ENCODE measurements around the gene ATPAF2.

Gene ATPAF2

DNA sequence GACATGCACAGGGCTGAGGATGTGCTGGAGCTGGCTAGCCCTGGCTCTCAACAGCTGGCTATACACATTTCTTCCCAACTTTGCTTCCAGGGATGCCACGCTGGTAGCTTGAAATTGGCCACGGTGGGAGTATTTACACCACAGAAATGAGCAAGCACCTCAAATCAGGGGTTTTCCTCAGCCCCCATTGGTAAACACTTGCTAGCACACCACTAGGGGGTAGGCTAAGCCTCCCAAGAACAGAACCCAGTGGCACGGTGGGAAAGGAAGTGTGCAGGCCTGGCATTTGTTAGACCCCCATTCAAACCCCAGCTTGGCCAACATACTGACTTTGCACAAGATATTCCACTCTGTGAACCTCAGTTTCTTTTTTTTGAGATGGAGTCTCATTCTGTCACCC is 53.4 kb downstream of the ATPAF2 start:
- no peak for DNase-seq (ENCODE audit: low read depth)

DNA sequence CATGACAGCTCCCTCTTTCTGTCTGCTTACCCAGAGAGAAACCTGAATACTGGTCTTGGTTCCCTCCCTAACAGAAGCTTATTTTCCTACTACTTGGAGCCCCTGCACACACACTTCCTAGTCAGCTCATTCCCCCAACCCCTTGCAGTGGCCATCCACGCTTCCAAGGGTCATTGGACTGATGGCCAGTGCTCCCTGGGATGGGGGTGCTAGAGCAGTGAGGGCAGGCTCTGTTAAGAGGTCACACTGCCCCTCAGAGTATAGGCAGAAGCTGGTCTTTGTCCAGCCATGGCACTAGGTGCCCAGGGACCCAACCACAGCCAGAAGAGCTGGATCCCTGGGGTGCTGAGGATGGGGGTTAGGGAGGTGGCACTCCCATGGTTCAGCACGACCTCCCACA is 53.8 kb downstream of the ATPAF2 start:
- no peak for DNase-seq (ENCODE audit: low read depth)

DNA sequence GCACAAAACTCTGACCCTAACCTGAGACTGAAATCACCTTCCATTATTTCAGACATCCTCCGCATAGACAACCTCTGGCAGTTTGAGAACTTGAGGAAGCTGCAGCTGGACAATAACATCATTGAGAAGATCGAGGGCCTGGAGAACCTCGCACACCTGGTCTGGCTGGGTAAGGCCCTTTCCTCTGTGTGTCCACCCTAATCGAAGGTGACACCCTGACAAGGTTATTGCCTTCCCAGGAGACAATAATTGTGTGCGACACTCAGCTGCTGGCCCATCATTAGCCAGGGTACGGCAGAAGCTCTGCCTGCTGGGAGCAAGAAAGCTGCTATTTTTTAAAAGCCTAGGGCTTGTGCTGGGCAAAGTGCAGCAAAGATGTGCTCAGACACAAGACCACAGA is 55.2 kb downstream of the ATPAF2 start:
- DNase-seq (ENCODE audit: low read depth), result no peak

DNA sequence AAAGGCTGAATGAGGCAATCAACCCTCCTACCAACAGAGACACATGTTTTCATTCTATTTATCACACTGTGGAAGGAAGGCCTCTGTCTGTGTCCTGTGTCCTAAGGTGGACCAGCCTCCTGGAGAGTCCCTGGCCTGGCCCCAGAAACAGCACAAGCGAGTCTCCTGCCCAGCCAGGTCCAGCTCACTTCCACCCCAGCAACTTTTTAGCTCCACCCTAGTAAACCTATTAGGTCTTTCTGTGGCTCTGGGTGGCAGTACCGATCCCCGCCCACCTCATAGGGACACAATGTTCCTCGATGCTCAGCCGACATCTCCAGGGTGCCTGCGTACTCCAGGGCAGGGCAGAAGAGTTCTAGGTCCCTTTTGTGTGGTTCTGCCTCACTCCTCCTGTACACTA is 55.6 kb downstream of the ATPAF2 start:
- no peak for DNase-seq (ENCODE audit: low read depth)

DNA sequence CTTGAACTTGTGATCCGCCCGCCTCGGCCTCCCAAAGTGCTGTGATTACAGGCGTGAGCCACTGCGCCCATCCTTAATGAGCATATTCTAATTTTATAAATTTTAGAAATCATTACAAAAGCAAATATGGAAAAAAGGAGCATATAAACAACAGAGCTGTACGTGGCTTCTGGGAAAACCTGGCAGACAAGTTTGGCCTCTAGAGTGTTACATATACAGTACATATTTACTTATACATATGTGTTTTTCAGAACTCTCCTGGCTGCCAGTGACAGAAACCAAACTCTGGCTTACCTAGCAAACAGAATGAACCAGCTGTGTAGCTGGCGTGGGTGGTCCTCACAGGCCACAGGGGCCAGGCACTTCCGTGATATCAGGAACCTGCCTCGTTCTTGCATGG is 56.2 kb downstream of the ATPAF2 start:
- no peak for DNase-seq (ENCODE audit: low read depth)

DNA sequence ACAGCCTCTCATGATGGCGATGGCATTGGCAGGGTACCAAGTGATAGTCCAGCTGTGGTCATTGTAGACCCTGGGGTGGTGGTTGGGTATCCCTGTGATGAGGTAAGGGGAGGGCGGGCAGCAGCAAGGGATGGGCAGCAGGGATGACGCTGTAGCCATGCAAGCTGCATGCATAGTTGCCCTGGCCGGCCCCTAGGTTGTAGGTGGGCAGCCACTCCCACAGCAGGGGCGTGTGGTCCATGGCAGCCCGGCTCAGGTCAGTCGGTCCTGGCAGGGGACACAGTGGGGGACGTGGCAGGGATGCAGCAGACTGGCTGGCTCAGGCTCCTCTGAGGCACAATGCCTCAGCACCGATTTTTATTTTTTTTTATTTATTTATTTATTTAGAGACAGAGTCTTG is 57.6 kb downstream of the ATPAF2 start:
- DNase-seq (ENCODE audit: low read depth), result no peak

DNA sequence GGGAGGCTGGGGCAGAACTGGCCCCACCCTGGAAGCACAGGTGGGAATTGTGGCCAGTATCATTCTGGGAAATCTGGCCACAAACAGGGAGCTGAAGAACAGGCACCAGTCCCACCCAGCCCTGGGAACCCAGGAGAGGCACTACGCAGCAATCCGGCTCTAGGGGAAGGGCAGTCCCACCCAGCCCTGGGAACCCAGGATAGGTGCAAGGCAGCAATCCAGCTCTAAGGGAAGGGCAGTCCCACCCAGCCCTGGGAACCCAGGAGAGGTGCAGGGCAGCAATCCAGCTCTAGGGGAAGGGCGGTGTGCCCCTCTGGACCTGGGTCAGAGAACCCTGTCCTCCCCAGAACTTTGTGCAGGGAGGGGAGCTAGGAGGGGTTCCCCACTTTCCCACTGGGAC is 59.2 kb downstream of the ATPAF2 start:
- DNase-seq (ENCODE audit: low read depth), result no peak

DNA sequence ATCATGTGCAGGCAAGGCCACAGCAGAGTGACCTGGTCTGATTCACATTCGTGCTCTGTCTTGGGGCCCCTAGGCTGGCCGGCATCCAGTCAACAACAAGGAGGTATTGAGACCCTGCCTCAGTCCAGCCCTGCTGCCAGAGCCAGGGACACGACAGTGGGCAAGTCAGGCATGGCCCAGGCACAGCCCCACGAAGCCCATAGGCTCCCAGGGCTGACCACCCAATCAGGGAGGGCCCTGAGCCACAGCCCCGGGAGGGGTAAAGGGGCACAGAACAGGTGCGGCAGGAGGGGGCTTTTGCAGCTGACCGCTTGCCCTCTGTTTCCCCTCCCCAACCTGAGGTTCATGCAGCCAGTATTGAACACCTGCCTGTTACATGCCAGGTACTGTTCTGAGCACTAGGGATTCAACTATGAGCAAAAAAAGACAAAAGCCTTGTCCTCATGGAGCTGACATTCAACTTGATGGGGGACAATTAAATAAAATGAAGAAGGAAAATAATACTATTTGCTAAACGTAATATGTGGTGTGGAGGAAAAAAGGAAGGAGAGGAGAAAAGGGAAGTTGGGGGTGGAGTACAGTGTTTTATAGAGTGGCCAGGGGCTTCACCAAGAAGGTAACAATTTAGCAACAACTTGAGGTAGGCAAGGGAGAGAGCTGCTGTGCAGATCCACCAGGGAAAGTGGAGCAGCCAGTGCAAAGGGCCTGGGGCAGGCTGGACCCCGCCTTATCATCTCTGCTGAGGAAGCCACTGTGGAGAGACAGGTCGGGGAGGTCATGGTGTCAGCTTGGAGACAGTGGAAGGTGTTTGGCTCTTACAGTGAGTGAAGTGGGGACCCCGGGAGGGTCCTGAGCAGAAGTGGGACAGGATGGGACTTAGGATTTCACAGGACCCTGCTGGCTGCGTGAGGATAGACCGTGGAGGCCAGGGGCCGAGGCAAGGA is 60.2 kb downstream of the ATPAF2 start:
- DNase-seq (ENCODE audit: low read depth), result no peak

DNA sequence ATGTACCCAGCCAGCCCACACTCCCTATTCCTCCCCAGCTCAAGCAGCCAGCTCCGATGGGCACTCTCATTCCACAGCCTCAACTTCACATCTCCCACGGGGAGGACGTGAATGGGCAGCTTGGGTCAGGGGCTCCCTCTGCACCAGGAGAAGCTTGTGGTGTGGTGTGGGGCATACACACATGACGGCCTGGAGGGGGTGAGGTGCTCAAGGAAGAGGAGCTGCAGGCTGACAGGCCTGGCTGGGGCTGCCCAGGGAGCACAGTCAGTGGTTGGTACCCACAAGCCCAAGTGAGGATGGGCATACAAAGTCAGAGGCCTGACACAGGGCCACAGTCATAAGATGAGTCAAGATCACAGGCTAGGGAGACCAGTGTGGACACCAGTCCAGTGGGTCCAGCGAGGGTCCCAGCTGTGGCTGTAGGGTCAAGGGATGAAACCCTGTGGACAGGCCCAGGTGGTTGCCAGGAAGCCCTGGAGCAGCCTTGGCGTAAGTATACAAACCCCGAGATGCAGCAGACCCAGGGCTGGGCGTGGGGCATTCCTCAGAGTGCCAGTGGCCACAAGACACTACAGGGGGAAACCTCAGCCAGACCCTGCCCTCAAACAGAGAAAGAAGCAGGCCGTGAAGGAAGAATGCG is 61.9 kb downstream of the ATPAF2 start:
- no peak for DNase-seq (ENCODE audit: low read depth)

DNA sequence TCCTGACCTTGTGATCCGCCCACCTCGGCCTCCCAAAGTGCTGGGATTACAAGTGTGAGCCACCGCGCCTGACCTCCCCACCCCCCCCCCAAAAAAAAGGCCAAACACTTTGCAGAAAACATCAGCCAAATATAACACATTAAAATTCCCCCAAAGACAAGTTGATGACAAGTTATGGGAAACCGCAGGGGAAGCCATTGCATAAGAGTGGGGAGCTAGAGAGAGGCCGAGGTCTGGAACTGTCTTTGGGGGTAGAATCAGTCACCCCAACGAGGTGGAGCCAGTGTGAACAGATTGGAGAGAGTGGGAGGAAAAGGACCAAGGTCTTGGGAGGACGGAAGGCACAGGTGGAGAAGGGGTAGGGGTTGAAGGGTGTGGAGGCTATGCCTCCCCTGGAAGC is 63.5 kb downstream of the ATPAF2 start:
- no peak for DNase-seq (ENCODE audit: low read depth)

DNA sequence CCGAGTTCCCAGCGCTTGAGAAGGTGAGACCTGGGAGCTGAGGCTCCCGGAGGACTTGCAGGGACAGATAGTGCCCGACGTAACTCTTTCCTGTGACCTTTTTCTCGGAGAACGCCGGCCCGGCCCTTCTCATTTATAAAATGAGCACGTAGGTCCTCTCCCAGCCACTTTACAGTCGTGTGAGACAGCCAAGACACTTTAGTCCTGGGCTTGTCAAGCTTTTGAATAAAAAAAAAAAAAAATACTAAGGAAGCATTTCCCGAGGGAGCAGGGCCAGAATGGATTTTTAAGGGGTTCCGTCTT is 66.1 kb downstream of the ATPAF2 start:
- DNase-seq (ENCODE audit: low read depth), result no peak

DNA sequence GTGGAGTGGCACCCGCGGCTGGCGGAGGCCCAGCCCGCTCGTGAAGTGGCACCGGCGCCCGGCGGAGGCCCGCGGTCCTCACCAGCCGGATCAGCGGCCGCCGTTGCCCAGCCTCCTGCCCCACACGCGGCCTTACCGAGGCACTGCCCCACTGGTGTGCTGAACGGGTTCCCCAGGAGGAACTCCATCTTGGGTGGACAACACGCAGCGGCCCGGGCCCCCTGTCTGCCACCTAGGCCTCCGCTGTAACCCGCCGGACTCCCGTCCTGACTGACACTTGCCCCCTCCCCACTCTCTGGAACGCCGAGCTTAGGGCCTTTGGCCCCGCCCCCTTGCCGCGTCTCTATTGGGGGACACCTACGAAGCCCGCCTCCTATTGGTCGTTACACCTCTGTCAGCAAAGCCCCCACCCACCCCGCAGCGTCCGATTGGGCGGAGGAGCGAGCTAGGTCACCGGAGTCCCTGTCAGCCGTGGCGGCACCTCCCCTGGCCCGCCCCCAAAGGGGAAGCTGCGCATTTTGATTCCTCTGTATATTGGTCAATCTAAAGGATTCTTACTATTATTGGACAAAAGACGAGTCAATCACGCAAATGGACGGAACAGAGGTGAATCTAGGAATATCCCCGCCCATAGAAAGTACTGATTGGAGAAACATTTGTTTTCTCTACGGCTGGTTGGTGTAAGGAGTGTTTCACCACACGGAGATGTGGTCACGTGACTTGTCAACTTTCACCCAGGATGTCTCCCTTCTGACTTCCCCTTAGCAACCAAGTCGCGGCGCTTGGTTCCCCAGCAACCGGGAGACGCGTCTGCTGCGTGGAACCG is 66.6 kb downstream of the ATPAF2 start, which contains the start of the genes DRC3 and TOM1L2:
Gene DRC3 (plus strand): TSS at position 737 of the 826 bp plus-strand sequence. CDS start 4,737 bp downstream, outside the sequence.
Gene TOM1L2 (minus strand): TSS at position 275 of the 826 bp plus-strand sequence. CDS start 87 bp downstream, at position 188.
- peak; percentile 100 for DNase-seq (ENCODE audit: low read depth)

DNA sequence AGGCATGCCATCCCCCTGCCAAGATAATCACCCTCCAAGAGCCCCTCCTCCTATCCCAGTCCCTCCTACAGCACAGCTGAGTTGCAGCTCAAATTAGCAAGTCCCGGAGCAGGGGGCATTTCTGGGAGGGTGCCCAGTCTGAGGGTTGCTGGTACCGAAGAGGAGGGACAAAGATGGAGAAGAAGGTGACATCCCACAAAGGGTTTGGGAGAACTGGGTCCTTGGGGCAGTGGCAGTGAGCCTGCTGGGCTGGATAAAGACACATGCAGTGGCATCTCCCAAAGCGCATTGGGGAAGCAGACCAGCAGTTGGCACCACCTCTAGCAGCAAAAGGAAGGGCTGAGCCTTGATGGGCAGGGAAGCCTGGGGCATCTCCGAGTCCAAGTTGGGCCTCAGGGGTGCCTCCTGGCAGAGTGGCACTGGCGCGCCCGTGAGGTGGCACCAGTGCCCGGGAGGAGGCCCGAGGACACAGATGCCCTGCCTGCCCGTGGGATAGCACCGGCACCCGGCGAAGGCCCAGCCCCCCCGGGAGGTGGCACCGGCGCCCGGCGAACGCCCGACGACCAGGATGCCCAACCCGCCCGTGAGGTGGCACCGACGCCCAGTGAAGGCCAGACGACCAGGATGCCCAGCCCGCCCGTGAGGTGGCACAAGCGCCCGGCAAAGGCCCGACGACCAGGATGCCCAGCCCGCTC is 67.4 kb downstream of the ATPAF2 start:
- no peak for DNase-seq (ENCODE audit: low read depth)

DNA sequence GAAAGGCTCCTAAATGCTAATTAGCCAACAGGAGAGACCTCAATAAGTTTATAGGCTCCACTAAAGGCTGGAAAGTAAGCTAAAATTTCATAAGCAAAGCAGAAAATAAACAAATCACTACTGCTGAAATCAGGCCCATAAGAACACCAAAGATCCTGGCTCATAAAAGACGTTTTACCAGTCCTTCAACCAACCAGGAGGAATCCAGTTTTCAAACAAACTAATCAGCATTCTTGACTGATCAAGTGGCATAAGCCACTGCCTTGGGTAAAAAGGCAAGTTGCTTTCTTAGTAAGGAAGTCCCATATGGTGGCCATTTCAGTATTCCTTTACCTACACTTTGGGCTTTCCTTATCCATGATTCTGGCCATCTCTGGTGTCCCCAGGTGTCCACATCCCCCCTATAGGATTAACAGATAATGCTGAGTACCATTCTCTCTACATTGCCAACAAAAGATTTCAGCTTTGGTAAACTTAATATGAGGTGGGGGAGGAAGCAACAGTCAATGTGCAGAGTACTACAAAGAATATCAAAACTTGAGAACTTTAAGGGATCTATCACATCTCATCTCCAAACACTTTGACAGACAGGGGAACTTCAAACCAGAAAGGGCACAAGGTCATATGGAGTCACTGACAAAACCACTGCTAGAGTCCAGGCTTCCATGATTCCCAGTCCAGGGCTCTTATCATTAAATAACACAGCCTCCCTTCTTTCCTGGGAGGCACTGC is 68.1 kb downstream of the ATPAF2 start:
- no peak for DNase-seq (ENCODE audit: low read depth)

All from stromal cell of bone marrow (primary cell).